Loucy (cell line): ENCODE measurements around the gene C4orf36.

Source experiments
- EZH2phosphoT487 ChIP-seq: fragments of 200-600 bp; IDR thresholded peaks from 2 replicates; pipeline ENCODE4 v1.6.1; 2018; ENCODE audit warnings: antibody characterized with exemption, mild to moderate bottlenecking, moderate library complexity, borderline replicate concordance
- TF ChIP-seq, protein P1 (sequence below): fragments of 200-600 bp; sonication (generic); conservative IDR thresholded peaks from 2 replicates; pipeline ENCODE4 v1.5.1; 2014; ENCODE audit warnings: mild to moderate bottlenecking, antibody characterized with exemption, low read length

DNA sequence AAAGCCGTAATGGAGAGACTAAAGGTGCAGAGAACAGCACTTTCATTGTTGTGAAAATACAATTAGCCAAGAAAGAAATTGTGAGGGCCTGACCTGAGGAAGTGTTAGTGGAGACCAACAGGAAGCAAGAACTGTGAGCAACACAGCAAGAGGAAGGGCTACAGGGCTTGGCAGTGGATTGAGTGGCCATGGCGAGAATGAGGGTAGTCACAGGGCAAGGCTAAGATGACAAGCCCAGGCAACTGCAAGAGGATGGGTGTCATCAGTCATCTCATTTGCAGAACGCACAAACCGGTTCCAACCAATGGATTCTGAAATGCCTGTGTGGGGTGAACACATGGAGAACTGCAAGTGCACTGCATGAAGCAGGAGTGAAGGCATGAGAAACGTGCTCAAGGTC, 46.6 kb downstream of the C4orf36 start:
- TF ChIP-seq, protein P1, sequence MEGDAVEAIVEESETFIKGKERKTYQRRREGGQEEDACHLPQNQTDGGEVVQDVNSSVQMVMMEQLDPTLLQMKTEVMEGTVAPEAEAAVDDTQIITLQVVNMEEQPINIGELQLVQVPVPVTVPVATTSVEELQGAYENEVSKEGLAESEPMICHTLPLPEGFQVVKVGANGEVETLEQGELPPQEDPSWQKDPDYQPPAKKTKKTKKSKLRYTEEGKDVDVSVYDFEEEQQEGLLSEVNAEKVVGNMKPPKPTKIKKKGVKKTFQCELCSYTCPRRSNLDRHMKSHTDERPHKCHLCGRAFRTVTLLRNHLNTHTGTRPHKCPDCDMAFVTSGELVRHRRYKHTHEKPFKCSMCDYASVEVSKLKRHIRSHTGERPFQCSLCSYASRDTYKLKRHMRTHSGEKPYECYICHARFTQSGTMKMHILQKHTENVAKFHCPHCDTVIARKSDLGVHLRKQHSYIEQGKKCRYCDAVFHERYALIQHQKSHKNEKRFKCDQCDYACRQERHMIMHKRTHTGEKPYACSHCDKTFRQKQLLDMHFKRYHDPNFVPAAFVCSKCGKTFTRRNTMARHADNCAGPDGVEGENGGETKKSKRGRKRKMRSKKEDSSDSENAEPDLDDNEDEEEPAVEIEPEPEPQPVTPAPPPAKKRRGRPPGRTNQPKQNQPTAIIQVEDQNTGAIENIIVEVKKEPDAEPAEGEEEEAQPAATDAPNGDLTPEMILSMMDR, result no peak
- TF ChIP-seq EZH2phosphoT487, result no peak
